Esophagus squamous epithelium (tissue), 5 donors: Measurements from ENCODE around the gene FN3K. TPM values are rescaled to one million over a fixed set of nuclear protein-coding genes. Genes with fewer than 3 reads are reported as not detected.

Experiments used
- DNase-seq: peaks from one replicate; lab custom pipeline; 2025; lab: John Stamatoyannopoulos, UW
- H3K27ac ChIP-seq, 4 donors: fragments of 200-600 bp; sonication (generic); one replicate each; pipeline ENCODE4 v1.5.1; 2016 to 2019; ENCODE audit warnings: mild to moderate bottlenecking in 1 of 4
- H3K27me3 ChIP-seq, 4 donors: fragments of 200-600 bp; sonication (generic); 1 replicate in 3 of 4; 2 replicates in 1 of 4; pipeline versions ENCODE4 v1.5.1 to v1.6.0; 2017 to 2021; ENCODE audit warnings: antibody characterized with exemption in 1 of 4
- H3K36me3 ChIP-seq, 3 donors: fragments of 200-600 bp; sonication (generic); one replicate each; pipeline ENCODE4 v1.5.1; 2016 to 2019
- H3K4me1 ChIP-seq, 3 donors: fragments of 200-600 bp; sonication (generic); one replicate each; pipeline ENCODE4 v1.5.1; 2017 to 2019
- H3K4me3 ChIP-seq, 4 donors: fragments of 200-600 bp; sonication (generic); 1 replicate in 3 of 4; 2 replicates in 1 of 4; pipeline ENCODE4 v1.5.1; 2016 to 2019; ENCODE audit warnings: mild to moderate bottlenecking in 2 of 4, moderate library complexity in 1 of 4
- H3K9me3 ChIP-seq, 3 donors: fragments of 200-600 bp; sonication (generic); one replicate each; pipeline ENCODE4 v1.5.1; 2016 to 2019
- CTCF ChIP-seq, 6 experiments: fragments of 450-650 bp in 4 of 6; fragments of 200-600 bp in 2 of 6; sonication (generic) in 2 of 6; IDR thresholded peaks; one replicate each; pipeline ENCODE4 v1.5.1; 2016 to 2019; ENCODE audit warnings: antibody characterized with exemption in 6 of 6, mild to moderate bottlenecking in 4 of 6, moderate library complexity in 4 of 6
- POLR2A ChIP-seq, 4 donors: fragments of 450-650 bp; IDR thresholded peaks; one replicate each; pipeline ENCODE4 v1.6.1; 2017; ENCODE audit warnings: antibody characterized with exemption in 4 of 4, mild to moderate bottlenecking in 4 of 4, moderate library complexity in 3 of 4
- WGBS, 2 donors: methylation state at CpG; one replicate each; pipeline ENCODE4 v1.1.5; 2018; 5-methylcytosine and 5-hydroxymethylcytosine counted together
- intact Hi-C: fragments of 100-400 bp; cut with DNase I; formaldehyde crosslinking; loops from one replicate; pipeline ENCODE4 v1.15.0; 2022
- total RNA-seq, 4 donors: library from RNA; depleted of rRNA; stranded (reverse); fragments of >200 nt; gene quantifications; one replicate each; pipeline ENCODE4 v1.1.0, GENCODE V29; 2016
- donor health status: DM: yes; HTN: yes; CAD: no.

FN3K gene
- total RNA-seq, 4 donors from 2014 or later, result 0.44 to 10.2 (median 2.3) TPM; not detected in 1

- intact Hi-C loops, result loop anchor here (10.0 kb wide), 1 partner anchor 128 kb away; no protein-coding TSS in a partner anchor
- Histone ChIP-seq H3K9me3 (no peaks in the 10 kb centered on the region), H3K4me3 (no peak overlapping the region), H3K27me3 (no peaks in the 10 kb centered on the region), H3K27ac (peak overlapping the region; percentile 75 to 91 (median 82)), H3K4me1 (peaks cover 20 to 74% (median 26%) of the 10 kb centered on the region in 3 donors), H3K36me3 (peaks cover 0 to 40% (median 0%) of the 10 kb centered on the region in 3 donors)
- WGBS, 2 donors, result 63 to 83% methylated on average over 4 to 5 of the region's 10 CpGs
- TF ChIP-seq CTCF (IDR thresholded peaks at IDR 0.05), result peak in 1 of 6 experiments; percentile 22
- no peak for TF ChIP-seq POLR2A (IDR thresholded peaks at IDR 0.05)
- DNase-seq, result no peak
Measured at GRCh38 chr17:82786427-82786826, 51.0 kb downstream of the FN3K start.

DNA sequence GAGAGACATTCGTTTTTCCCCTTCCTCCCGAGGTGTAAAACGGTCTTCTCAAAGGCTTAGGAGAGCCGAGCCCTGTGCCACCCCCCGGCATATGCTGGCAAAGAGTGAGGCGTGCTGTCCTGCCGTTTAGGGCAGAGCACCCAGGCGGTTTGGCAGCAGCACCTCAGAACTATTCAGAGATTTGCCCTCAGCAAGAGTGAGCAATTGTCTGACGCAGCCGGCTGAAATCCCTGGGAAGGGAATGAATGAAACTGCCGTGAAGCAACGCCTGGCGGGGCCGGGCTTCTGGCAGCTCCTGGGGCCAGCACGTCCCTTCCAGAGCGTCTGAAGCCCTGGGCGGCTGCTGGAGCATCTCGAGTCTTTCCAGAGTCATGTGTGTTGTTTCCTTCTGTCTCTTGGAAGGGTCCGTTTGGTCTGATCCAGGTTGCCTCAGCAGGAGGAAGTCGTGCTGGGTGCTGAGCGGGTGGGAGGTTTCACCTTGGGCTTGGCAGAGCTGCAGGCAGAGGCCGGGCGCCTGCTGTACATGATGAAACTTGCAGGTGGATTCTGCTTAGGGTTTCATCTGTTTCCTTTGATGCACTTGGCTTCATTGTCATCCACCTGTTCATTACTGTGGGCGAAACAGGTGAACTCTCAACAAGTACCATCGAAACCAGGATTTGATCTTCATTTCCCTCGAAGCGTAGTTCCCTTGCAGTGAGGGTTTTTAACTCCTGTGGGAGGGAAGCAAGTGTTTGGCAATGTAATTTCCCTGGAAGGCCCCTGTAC is 51.9 kb downstream of the FN3K start:
- peaks cover 20 to 72% (median 21%) of the 10 kb centered on the region in 3 donors for H3K4me1 ChIP-seq
- peaks cover 0 to 43% (median 0%) of the 10 kb centered on the region in 3 donors for H3K36me3 ChIP-seq
- intact Hi-C loops, result loop anchor here (10.0 kb wide), 1 partner anchor 128 kb away; no protein-coding TSS in a partner anchor
- H3K27ac ChIP-seq, result peak overlapping the region; percentile 75 to 91 (median 82)
- no peak for DNase-seq
- no peaks in the 10 kb centered on the region for H3K9me3 ChIP-seq
- TF ChIP-seq CTCF (IDR thresholded peaks at IDR 0.05) (no peak), POLR2A (IDR thresholded peaks at IDR 0.05) (peak in 2 of 4 donors; percentile 29 to 32)
- H3K27me3 ChIP-seq, result no peaks in the 10 kb centered on the region
- peak overlapping the region in 1 of 4 donors; percentile 25 for H3K4me3 ChIP-seq
- 23 to 60% methylated on average over 4 to 17 of the region's 27 CpGs for WGBS, 2 donors

DNA sequence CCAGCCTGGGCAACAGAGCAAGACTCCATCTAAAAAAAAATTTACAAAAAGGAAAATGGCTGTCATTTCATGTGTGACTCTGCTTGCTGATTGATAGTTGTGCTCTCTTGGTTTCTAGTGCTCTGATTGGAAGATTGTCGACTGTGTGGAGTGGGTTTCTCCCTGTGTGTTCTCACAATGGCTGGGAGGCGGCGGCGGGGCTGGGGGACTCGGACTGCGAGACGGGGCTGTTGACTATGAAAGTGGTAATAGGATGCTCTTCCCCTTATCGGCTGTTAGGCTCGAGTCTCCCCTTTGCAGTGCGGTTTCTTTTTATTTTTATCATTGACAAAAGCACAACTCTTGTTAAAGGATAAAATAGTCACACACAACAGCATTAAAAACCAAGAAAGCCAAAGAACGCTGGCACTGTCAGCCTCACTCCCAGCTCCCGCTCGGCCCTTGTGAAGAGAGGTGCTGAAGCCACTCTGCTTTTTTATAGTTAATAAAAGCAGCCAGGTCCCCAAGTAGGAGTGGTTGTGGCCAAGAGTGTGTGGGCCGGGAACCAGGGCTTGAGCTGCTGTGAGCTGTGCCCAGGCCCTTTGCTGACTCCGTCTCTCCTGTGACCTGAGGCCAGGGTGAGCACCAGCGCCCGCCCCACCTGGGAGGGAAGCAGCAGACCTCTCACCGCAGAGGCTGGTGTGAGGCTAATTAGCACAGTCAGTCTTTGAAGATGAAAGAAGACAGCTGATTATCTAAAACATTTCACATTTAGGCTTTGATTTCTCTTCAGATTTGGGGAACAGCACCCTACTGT is 53.0 kb downstream of the FN3K start:
- H3K4me1 ChIP-seq, result peaks cover 23 to 76% (median 28%) of the 10 kb centered on the region in 3 donors
- H3K9me3 ChIP-seq, result no peaks in the 10 kb centered on the region
- TF ChIP-seq POLR2A (IDR thresholded peaks at IDR 0.05), result no peak
- no peak for TF ChIP-seq CTCF (IDR thresholded peaks at IDR 0.05)
- H3K4me3 ChIP-seq, result no peak overlapping the region
- intact Hi-C loops, result loop anchor here (10.0 kb wide), 1 partner anchor 126 kb away; no protein-coding TSS in a partner anchor
- no peak for DNase-seq
- H3K36me3 ChIP-seq, result peaks cover 0 to 32% (median 0%) of the 10 kb centered on the region in 3 donors
- H3K27ac ChIP-seq, result peak overlapping the region; percentile 75 to 91 (median 82)
- no peaks in the 10 kb centered on the region for H3K27me3 ChIP-seq
- 93% methylated on average over 12 to 13 of the region's 18 CpGs for WGBS, 2 donors

- DNase-seq, result no peak
- peaks cover 0 to 24% (median 0%) of the 10 kb centered on the region in 3 donors for H3K36me3 ChIP-seq
- H3K4me3 ChIP-seq, result no peak overlapping the region
- WGBS, 2 donors, result 58 to 76% methylated on average over 4 of the region's 19 CpGs
- H3K4me1 ChIP-seq, result peaks cover 31 to 83% (median 34%) of the 10 kb centered on the region in 3 donors
- intact Hi-C loops, result loop anchor here (10.0 kb wide), 1 partner anchor 126 kb away; no protein-coding TSS in a partner anchor
- H3K27me3 ChIP-seq, result no peaks in the 10 kb centered on the region
- H3K27ac ChIP-seq, result peak overlapping the region; percentile 75 to 91 (median 82)
- no peaks in the 10 kb centered on the region for H3K9me3 ChIP-seq
- TF ChIP-seq POLR2A (IDR thresholded peaks at IDR 0.05), result no peak
- TF ChIP-seq CTCF (IDR thresholded peaks at IDR 0.05), result no peak
Measured at GRCh38 chr17:82789051-82789592, 53.7 kb downstream of the FN3K start.
